ENCODE data around the gene NCAM2.

Gene NCAM2

DNA sequence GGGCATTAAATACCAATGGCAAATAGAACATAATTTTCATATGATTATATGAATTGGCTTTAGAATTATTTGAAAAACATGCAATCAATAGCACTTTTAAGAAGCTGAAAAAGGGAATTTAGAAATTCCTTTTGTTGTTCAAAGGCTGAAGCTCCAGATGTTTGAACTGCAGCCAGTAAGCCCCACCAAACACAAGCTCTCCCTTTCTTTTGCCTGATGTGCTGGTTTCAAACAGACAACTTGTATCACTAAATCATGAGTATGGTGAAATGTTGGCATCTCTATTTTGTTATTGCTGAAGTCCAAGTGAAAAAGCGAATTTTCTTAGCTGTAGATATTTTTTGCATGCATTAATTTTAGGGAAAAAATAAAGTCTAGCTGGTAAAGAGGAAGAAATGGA lies 27.5 kb upstream of the NCAM2 start:
- Histone ChIP-seq H3K4me1 (ENCODE audit: control insufficient read depth, insufficient read depth, low read depth, low read length) (no peaks in the 10 kb centered on the region), H3K4me2 (ENCODE audit: low read length, poor library complexity, severe bottlenecking) (no peak overlapping the region), H3K18ac (ENCODE audit: low read depth in 1 of 2, low read length in 2 of 2) (no peak overlapping the region), H2BK5ac (ENCODE audit: low read depth, low read length, poor library complexity, severe bottlenecking) (no peak overlapping the region), H3K9me3 (ENCODE audit: control insufficient read depth, low read length) (no peaks in the 10 kb centered on the region), H2AFZ (ENCODE audit: low read depth, low read length) (no peak overlapping the region), H3K27ac (ENCODE audit: low read length, poor library complexity, severe bottlenecking) (no peak overlapping the region), H3K14ac (ENCODE audit: low read length in 2 of 2) (no peak overlapping the region), H3K4ac (ENCODE audit: low read depth in 1 of 2, low read length in 2 of 2) (no peak overlapping the region), H4K8ac (ENCODE audit: low read length) (no peak overlapping the region), H3K36me3 (ENCODE audit: control insufficient read depth in 1 of 2, insufficient read depth in 2 of 2, low read depth in 1 of 2, low read length in 2 of 2) (no peaks in the 10 kb centered on the region), H3K23ac (ENCODE audit: low read length in 2 of 2) (no peak overlapping the region), H2BK12ac (ENCODE audit: low read length in 2 of 2) (no peak overlapping the region), H4K91ac (ENCODE audit: low read length) (no peak overlapping the region), H3K79me1 (replicated peaks; ENCODE audit: low read length, poor library complexity, severe bottlenecking) (no peaks in the 10 kb centered on the region), H3K4me3 (ENCODE audit: insufficient read depth in 1 of 2, low read depth in 1 of 2, low read length in 2 of 2) (no peak overlapping the region), H2AK5ac (ENCODE audit: low read length, severe bottlenecking) (no peak overlapping the region), H2BK15ac (ENCODE audit: low read depth, poor library complexity, severe bottlenecking) (no peak overlapping the region), H2BK120ac (ENCODE audit: low read depth, low read length) (no peak overlapping the region), H3K9ac (ENCODE audit: low read length) (no peak overlapping the region), H3K27me3 (ENCODE audit: control insufficient read depth in 1 of 2, insufficient read depth in 1 of 2, low read length in 2 of 2) (no peaks in the 10 kb centered on the region)
- WGBS: 4% methylated on average over 1 of the region's 1 CpG
- DNase-seq: no peak

DNA sequence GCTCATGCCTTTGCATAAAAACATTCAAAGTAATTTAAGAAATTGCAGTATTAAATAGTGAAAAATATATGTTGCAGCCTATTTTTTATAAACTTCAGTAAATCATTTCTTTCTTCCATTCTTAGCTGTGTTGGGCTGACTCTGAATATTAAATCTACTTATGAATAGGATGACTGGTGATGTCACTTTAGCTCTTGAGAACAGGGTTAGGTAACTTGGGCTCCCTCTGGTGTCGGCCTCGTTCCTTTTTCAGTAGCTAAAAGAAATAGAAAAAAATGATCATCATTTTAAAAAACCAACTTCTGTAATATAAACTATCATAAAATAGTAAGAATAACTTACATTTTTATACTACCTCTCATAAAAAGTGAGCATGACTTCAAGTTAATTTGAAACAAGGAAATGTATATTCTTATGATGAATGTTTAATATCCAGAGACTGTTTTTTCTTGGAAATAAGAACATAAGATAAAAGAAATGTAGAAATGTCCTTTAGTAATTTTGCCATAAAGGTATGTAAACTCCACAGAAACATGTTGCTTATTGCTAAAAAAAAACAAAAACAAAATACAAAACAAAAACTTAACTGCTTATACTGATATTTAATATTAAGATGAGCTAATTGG lies 26.8 kb upstream of the NCAM2 start:
- no peak overlapping the region for H4K8ac ChIP-seq (ENCODE audit: low read length)
- no CpG with 5 or more reads among the region's 2 CpGs for WGBS
- no peaks in the 10 kb centered on the region for H3K36me3 ChIP-seq (ENCODE audit: control insufficient read depth in 1 of 2, insufficient read depth in 2 of 2, low read depth in 1 of 2, low read length in 2 of 2)
- H3K4me1 ChIP-seq (ENCODE audit: control insufficient read depth, insufficient read depth, low read depth, low read length): no peaks in the 10 kb centered on the region
- no peak overlapping the region for H3K4me3 ChIP-seq (ENCODE audit: insufficient read depth in 1 of 2, low read depth in 1 of 2, low read length in 2 of 2)
- H2BK120ac ChIP-seq (ENCODE audit: low read depth, low read length): no peak overlapping the region
- peak; percentile 46 for DNase-seq
- no peak overlapping the region for H2BK12ac ChIP-seq (ENCODE audit: low read length in 2 of 2)
- H3K4me2 ChIP-seq (ENCODE audit: low read length, poor library complexity, severe bottlenecking): no peak overlapping the region
- no peak overlapping the region for H3K23ac ChIP-seq (ENCODE audit: low read length in 2 of 2)
- no peaks in the 10 kb centered on the region for H3K27me3 ChIP-seq (ENCODE audit: control insufficient read depth in 1 of 2, insufficient read depth in 1 of 2, low read length in 2 of 2)
- H2AK5ac ChIP-seq (ENCODE audit: low read length, severe bottlenecking): no peak overlapping the region
- no peak overlapping the region for H2BK5ac ChIP-seq (ENCODE audit: low read depth, low read length, poor library complexity, severe bottlenecking)
- H3K79me1 ChIP-seq (replicated peaks; ENCODE audit: low read length, poor library complexity, severe bottlenecking): no peaks in the 10 kb centered on the region
- H3K18ac ChIP-seq (ENCODE audit: low read depth in 1 of 2, low read length in 2 of 2): no peak overlapping the region
- H2AFZ ChIP-seq (ENCODE audit: low read depth, low read length): no peak overlapping the region
- H3K9me3 ChIP-seq (ENCODE audit: control insufficient read depth, low read length): no peaks in the 10 kb centered on the region
- H4K91ac ChIP-seq (ENCODE audit: low read length): no peak overlapping the region
- no peak overlapping the region for H3K4ac ChIP-seq (ENCODE audit: low read depth in 1 of 2, low read length in 2 of 2)
- no peak overlapping the region for H2BK15ac ChIP-seq (ENCODE audit: low read depth, poor library complexity, severe bottlenecking)
- H3K9ac ChIP-seq (ENCODE audit: low read length): no peak overlapping the region
- H3K14ac ChIP-seq (ENCODE audit: low read length in 2 of 2): no peak overlapping the region
- H3K27ac ChIP-seq (ENCODE audit: low read length, poor library complexity, severe bottlenecking): no peak overlapping the region

DNA sequence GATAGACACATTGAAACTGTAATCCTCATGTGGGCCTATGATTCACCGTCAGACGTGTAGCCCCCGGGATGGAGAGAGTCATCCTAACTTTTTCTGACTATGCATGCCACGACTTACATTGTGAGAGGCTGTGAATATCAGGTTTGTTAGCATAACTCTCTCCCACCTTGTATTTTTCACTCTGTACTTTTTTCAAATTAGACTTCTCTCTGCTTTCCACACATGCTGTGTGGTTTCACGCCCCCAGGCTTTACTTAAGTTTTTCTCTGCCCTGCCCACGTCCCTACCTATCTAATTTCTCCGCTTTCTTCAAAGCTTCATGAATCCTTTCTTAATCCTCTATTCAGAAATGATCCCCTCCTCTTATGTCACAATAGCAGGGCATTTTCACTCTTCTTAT lies 3.4 kb upstream of the NCAM2 start:
- no peak overlapping the region for H3K4me3 ChIP-seq (ENCODE audit: insufficient read depth in 1 of 2, low read depth in 1 of 2, low read length in 2 of 2)
- H3K23ac ChIP-seq (ENCODE audit: low read length in 2 of 2): no peak overlapping the region
- no peak overlapping the region for H2AFZ ChIP-seq (ENCODE audit: low read depth, low read length)
- H4K8ac ChIP-seq (ENCODE audit: low read length): no peak overlapping the region
- H3K4ac ChIP-seq (ENCODE audit: low read depth in 1 of 2, low read length in 2 of 2): no peak overlapping the region
- H3K27ac ChIP-seq (ENCODE audit: low read length, poor library complexity, severe bottlenecking): no peak overlapping the region
- H3K36me3 ChIP-seq (ENCODE audit: control insufficient read depth in 1 of 2, insufficient read depth in 2 of 2, low read depth in 1 of 2, low read length in 2 of 2): no peaks in the 10 kb centered on the region
- H3K79me1 ChIP-seq (replicated peaks; ENCODE audit: low read length, poor library complexity, severe bottlenecking): no peaks in the 10 kb centered on the region
- H4K91ac ChIP-seq (ENCODE audit: low read length): no peak overlapping the region
- H3K9ac ChIP-seq (ENCODE audit: low read length): no peak overlapping the region
- peaks cover 14% of the 10 kb centered on the region for H3K4me1 ChIP-seq (ENCODE audit: control insufficient read depth, insufficient read depth, low read depth, low read length)
- H2BK120ac ChIP-seq (ENCODE audit: low read depth, low read length): no peak overlapping the region
- H3K18ac ChIP-seq (ENCODE audit: low read depth in 1 of 2, low read length in 2 of 2): no peak overlapping the region
- H3K4me2 ChIP-seq (ENCODE audit: low read length, poor library complexity, severe bottlenecking): no peak overlapping the region
- no peak overlapping the region for H2BK5ac ChIP-seq (ENCODE audit: low read depth, low read length, poor library complexity, severe bottlenecking)
- no peak overlapping the region for H2BK15ac ChIP-seq (ENCODE audit: low read depth, poor library complexity, severe bottlenecking)
- 87% methylated on average over 7 of the region's 7 CpGs for WGBS
- H2AK5ac ChIP-seq (ENCODE audit: low read length, severe bottlenecking): no peak overlapping the region
- DNase-seq: no peak
- peaks cover 0 to 13% of the 10 kb centered on the region in 2 experiments for H3K27me3 ChIP-seq (ENCODE audit: control insufficient read depth in 1 of 2, insufficient read depth in 1 of 2, low read length in 2 of 2)
- no peak overlapping the region for H2BK12ac ChIP-seq (ENCODE audit: low read length in 2 of 2)
- no peaks in the 10 kb centered on the region for H3K9me3 ChIP-seq (ENCODE audit: control insufficient read depth, low read length)
- no peak overlapping the region for H3K14ac ChIP-seq (ENCODE audit: low read length in 2 of 2)

DNA sequence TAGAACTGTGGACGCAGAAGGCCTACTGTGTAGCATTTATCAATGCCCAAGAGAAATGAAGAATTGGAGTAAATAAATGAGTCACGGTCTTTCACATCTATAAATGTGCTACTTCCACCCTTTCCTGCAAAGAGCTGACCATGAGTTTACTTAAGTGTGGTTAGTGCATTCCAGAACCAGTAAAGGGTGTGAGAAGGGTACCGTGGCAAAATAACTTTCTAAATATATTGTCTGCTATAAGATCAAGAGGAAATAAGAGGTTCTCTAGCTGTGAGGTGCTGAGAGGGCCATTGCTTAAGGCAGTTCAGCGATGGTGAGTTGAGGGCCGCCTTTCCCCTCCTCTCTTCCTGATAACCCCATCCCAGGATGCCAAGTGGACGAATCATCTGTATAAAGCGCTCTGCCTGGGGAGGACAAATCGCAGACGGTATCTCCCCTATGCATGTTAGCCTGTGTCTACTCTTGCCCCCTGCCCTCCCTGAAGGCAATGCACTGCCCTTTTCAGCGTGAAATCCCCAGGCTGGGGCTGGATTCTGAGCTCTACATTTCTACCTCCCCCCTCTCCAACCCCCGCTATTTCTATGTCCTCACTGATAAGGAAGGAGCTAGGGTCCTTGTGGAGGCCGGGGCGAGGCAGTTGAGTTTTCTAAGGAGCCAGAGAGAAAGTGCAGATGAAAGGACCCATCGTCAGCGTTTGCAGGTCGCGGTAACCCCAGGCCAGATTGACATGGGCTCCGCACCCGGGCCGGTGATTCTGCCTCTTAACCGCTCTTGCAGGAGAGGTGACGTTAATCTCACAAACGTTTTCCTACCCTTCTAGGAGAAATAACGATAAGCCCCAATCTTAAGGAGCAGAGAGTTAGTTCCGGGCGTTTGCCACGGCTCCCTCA lies 1.5 kb upstream of the NCAM2 start:
- Histone ChIP-seq H3K14ac (ENCODE audit: low read length in 2 of 2) (no peak overlapping the region), H3K4me2 (ENCODE audit: low read length, poor library complexity, severe bottlenecking) (peak overlapping the region; percentile 90), H4K8ac (ENCODE audit: low read length) (no peak overlapping the region), H2AFZ (ENCODE audit: low read depth, low read length) (no peak overlapping the region), H2BK5ac (ENCODE audit: low read depth, low read length, poor library complexity, severe bottlenecking) (no peak overlapping the region), H3K4ac (ENCODE audit: low read depth in 1 of 2, low read length in 2 of 2) (no peak overlapping the region), H3K36me3 (ENCODE audit: control insufficient read depth in 1 of 2, insufficient read depth in 2 of 2, low read depth in 1 of 2, low read length in 2 of 2) (no peaks in the 10 kb centered on the region), H2AK5ac (ENCODE audit: low read length, severe bottlenecking) (no peak overlapping the region), H3K79me1 (replicated peaks; ENCODE audit: low read length, poor library complexity, severe bottlenecking) (no peaks in the 10 kb centered on the region), H4K91ac (ENCODE audit: low read length) (no peak overlapping the region), H2BK120ac (ENCODE audit: low read depth, low read length) (no peak overlapping the region), H3K23ac (ENCODE audit: low read length in 2 of 2) (no peak overlapping the region), H3K9me3 (ENCODE audit: control insufficient read depth, low read length) (no peaks in the 10 kb centered on the region), H3K18ac (ENCODE audit: low read depth in 1 of 2, low read length in 2 of 2) (peak overlapping the region in 1 of 2 experiments; percentile 29), H3K9ac (ENCODE audit: low read length) (no peak overlapping the region), H3K27me3 (ENCODE audit: control insufficient read depth in 1 of 2, insufficient read depth in 1 of 2, low read length in 2 of 2) (peaks cover 0 to 13% of the 10 kb centered on the region in 2 experiments), H2BK15ac (ENCODE audit: low read depth, poor library complexity, severe bottlenecking) (no peak overlapping the region), H3K27ac (ENCODE audit: low read length, poor library complexity, severe bottlenecking) (no peak overlapping the region), H3K4me1 (ENCODE audit: control insufficient read depth, insufficient read depth, low read depth, low read length) (peaks cover 14% of the 10 kb centered on the region), H3K4me3 (ENCODE audit: insufficient read depth in 1 of 2, low read depth in 1 of 2, low read length in 2 of 2) (peak overlapping the region in 1 of 2 experiments; percentile 84), H2BK12ac (ENCODE audit: low read length in 2 of 2) (no peak overlapping the region)
- peak; percentile 69 for DNase-seq
- WGBS: 9% methylated on average over 22 of the region's 27 CpGs

Measured in mesenchymal stem cell (in vitro differentiated cells and primary cell).